HepG2 (cell line): ENCODE measurements around the gene NCBP2L. TPM values are rescaled to one million over a fixed set of nuclear protein-coding genes. Genes with fewer than 3 reads are reported as not detected.

ENCODE experiments used
- ATAC-seq: fragments of 200-7000 bp; cut with Tn5 transposase; 3 replicates; pipeline ENCODE4 v1.9.1; 2020; ENCODE audit warnings: mild to moderate bottlenecking, moderate library complexity
- BruUV-seq: library from RNA; stranded (reverse); fragments of 400-500 nt; replicated peaks from 2 replicates; lab custom pipeline; 2021; lab: Mats Ljungman, UMichigan
- CTCF ChIA-PET: fragments of 300-600 bp; formaldehyde crosslinking; extraction: SDS; loops from one replicate; lab custom pipeline; 2021; ENCODE audit warnings: low total read pairs, inconsistent platforms, low intra/inter-chr PET ratio; lab: Yijun Ruan, JAX
- POLR2A ChIA-PET: fragments of 350-600 bp; sonication (Branson Sonifier 250); formaldehyde crosslinking; loops from one replicate; lab custom pipeline; 2020; ENCODE audit warnings: antibody characterized with exemption, inconsistent platforms; lab: Yijun Ruan, JAX
- DNase-seq: peaks from one replicate; pipeline ENCODE4 v3.0.0-alpha.2; 2015; ENCODE audit warnings: low spot score
- FAIRE-seq: peaks from 3 replicates; lab custom pipeline; 2011; peaks lifted over from hg19 to GRCh38; lab: Jason Lieb, UNC
- H2AFZ ChIP-seq: one replicate; pipeline ENCODE4 v1.6.1; 2011; ENCODE audit warnings: low read length, inconsistent platforms
- H3K27ac ChIP-seq: fragments of 300-600 bp; 3 replicates; pipeline ENCODE4 v1.8.0; 2011; ENCODE audit warnings: mixed run types, mild to moderate bottlenecking, mixed read lengths, low read length, inconsistent platforms; ENCODE audit not compliant: insufficient read depth; ENCODE audit errors: extremely low read length
- H3K27me3 ChIP-seq, 2 experiments: fragments of 200-600 bp in 1 of 2; 2 replicates in 1 of 2; 3 replicates in 1 of 2; pipeline versions ENCODE4 v1.6.0 to v1.8.0; 2011; ENCODE audit warnings: low read length in 2 of 2, mild to moderate bottlenecking in 2 of 2, moderate library complexity in 2 of 2, inconsistent platforms in 1 of 2; ENCODE audit not compliant: insufficient read depth in 2 of 2, control insufficient read depth in 1 of 2
- H3K36me3 ChIP-seq, 2 experiments: fragments of 200-600 bp in 1 of 2; replicated peaks in 1 of 2; 2 replicates in 1 of 2; 3 replicates in 1 of 2; pipeline versions ENCODE4 v1.5.1 to v1.8.0; 2011; ENCODE audit warnings: low read length in 2 of 2, inconsistent platforms in 1 of 2; ENCODE audit not compliant: insufficient read depth in 2 of 2, control insufficient read depth in 1 of 2
- H3K4me1 ChIP-seq: 2 replicates; pipeline ENCODE4 v1.5.1; 2012; ENCODE audit warnings: low read length, inconsistent platforms; ENCODE audit not compliant: insufficient read depth
- H3K4me2 ChIP-seq: 2 replicates; pipeline ENCODE4 v1.6.0; 2011; ENCODE audit warnings: low read depth, low read length, inconsistent platforms
- H3K4me3 ChIP-seq, 3 experiments: fragments of 200-600 bp in 1 of 3; sonication (generic), shearing (Covaris generic) in 1 of 3; replicated peaks in 1 of 3; 2 replicates each; pipeline ENCODE4 v1.5.1; 2011 to 2016; ENCODE audit warnings: low read length in 3 of 3, inconsistent platforms in 2 of 3, low read depth in 2 of 3, mild to moderate bottlenecking in 2 of 3, control low read depth in 1 of 3, mixed read lengths in 1 of 3; ENCODE audit not compliant: insufficient read depth in 1 of 3
- H3K79me2 ChIP-seq: one replicate; pipeline ENCODE4 v1.6.1; 2011; ENCODE audit warnings: low read length, inconsistent platforms; ENCODE audit not compliant: insufficient read depth
- H3K9ac ChIP-seq: 2 replicates; pipeline ENCODE4 v1.6.0; 2011; ENCODE audit warnings: mild to moderate bottlenecking, low read depth, low read length, inconsistent platforms; ENCODE audit not compliant: insufficient read depth
- H3K9me3 ChIP-seq: 2 replicates; pipeline ENCODE4 v1.5.1; 2012; ENCODE audit warnings: mild to moderate bottlenecking, low read length
- H4K20me1 ChIP-seq: 2 replicates; pipeline ENCODE4 v1.6.0; 2011; ENCODE audit warnings: inconsistent platforms, mild to moderate bottlenecking, low read length, moderate library complexity; ENCODE audit not compliant: insufficient read depth
- BCL6 ChIP-seq: IDR thresholded peaks from 2 replicates; pipeline ENCODE4 v1.6.1; 2016; ENCODE audit warnings: missing genetic modification reagents, missing compliant biosample characterization
- CBFB ChIP-seq: sonication (generic); formaldehyde crosslinking; IDR thresholded peaks from 2 replicates; pipeline ENCODE4 v1.4.0; 2020; ENCODE audit warnings: missing genetic modification reagents
- ELF1 ChIP-seq: sonication (generic); formaldehyde crosslinking; IDR thresholded peaks from 2 replicates; pipeline ENCODE4 v1.4.0; 2020; ENCODE audit warnings: missing genetic modification reagents
- NR2F1 ChIP-seq, 2 experiments: fragments of 450-650 bp in 1 of 2; formaldehyde crosslinking in 1 of 2; IDR thresholded peaks; 2 replicates each; pipeline versions ENCODE4 v1.5.0 to v1.6.1; 2016 to 2020; ENCODE audit warnings: mild to moderate bottlenecking in 1 of 2, missing compliant biosample characterization in 1 of 2, missing genetic modification reagents in 1 of 2, moderate library complexity in 1 of 2
- RARA ChIP-seq: IDR thresholded peaks from 2 replicates; pipeline ENCODE4 v1.6.1; 2016; ENCODE audit warnings: missing genetic modification reagents, missing compliant biosample characterization
- SIN3B ChIP-seq: fragments of 150-350 bp; IDR thresholded peaks from 2 replicates; pipeline ENCODE4 v1.6.1; 2014; ENCODE audit warnings: low read length
- TIGD3 ChIP-seq: sonication (generic); formaldehyde crosslinking; IDR thresholded peaks from 2 replicates; pipeline ENCODE4 v1.5.1; 2020; ENCODE audit warnings: mild to moderate bottlenecking, missing genetic modification reagents, borderline replicate concordance
- U2AF2 ChIP-seq: fragments of 200-400 bp; formaldehyde crosslinking; IDR thresholded peaks from 2 replicates; pipeline ENCODE4 v1.6.1; 2017; ENCODE audit warnings: low read depth, mild to moderate bottlenecking, low read length
- ZFP1 ChIP-seq: IDR thresholded peaks from 2 replicates; pipeline ENCODE4 v1.6.1; 2016
- ZMYM2 ChIP-seq: sonication (generic); formaldehyde crosslinking; IDR thresholded peaks from 2 replicates; pipeline ENCODE4 v1.8.0; 2022; ENCODE audit warnings: mild to moderate bottlenecking, missing genetic modification reagents
- ZNF124 ChIP-seq: sonication (generic); formaldehyde crosslinking; IDR thresholded peaks from 2 replicates; pipeline ENCODE4 v1.4.0; 2020; ENCODE audit warnings: missing genetic modification reagents
- ZNF24 ChIP-seq: fragments of 450-650 bp; IDR thresholded peaks from 2 replicates; pipeline ENCODE4 v1.6.1; 2017; ENCODE audit warnings: antibody characterized with exemption, mild to moderate bottlenecking
- ZNF644 ChIP-seq: IDR thresholded peaks from 2 replicates; pipeline ENCODE4 v1.6.1; 2016; ENCODE audit warnings: low read depth
- WGBS: methylation state at CpG from one replicate; pipeline ENCODE4 v1.1.6; 2017; ENCODE audit warnings: low lambda C conversion rate; 5-methylcytosine and 5-hydroxymethylcytosine counted together
- in situ Hi-C: cut with HindIII; loops from 2 replicates; pipeline ENCODE4 v1.10.0; 2017; ENCODE audit warnings: low pct_unique_long_range_greater_than_20kb; ENCODE audit not compliant: extremely low pct_ligation_motif_present
- intact Hi-C: fragments of 100-400 bp; cut with micrococcal nuclease; formaldehyde crosslinking; loops from one replicate; pipeline ENCODE4 v1.10.0; 2022; ENCODE audit not compliant: unreplicated experiment
- polyA plus RNA-seq, 8 experiments: library from polyadenylated mRNA; depleted of rRNA in 3 of 8; stranded (reverse) in 7 of 8; unstranded in 1 of 8; fragments of >200 nt; fragmentation: Illumina TruSeq in 4 of 8; extraction: Trizol in 4 of 8; gene quantifications; 2 replicates each; pipeline versions ENCODE4 v1.2.1 to v1.2.3, GENCODE V29; 2011 to 2016; ENCODE audit warnings: low read depth in 4 of 8, missing spikeins in 1 of 8, mixed read lengths in 1 of 8; ENCODE audit not compliant: insufficient read depth in 1 of 8
- total RNA-seq, 5 experiments: library from RNA; depleted of rRNA; stranded (reverse); fragments of >200 nt; fragmentation: Illumina TruSeq; extraction: Trizol; gene quantifications; 2 replicates each; pipeline ENCODE4 v1.2.3, GENCODE V29; 2016; ENCODE audit warnings: low read depth in 1 of 5
- TF ChIP-seq, protein P1 (sequence below): sonication (generic); formaldehyde crosslinking; conservative IDR thresholded peaks from 2 replicates; pipeline ENCODE4 v1.8.0; 2022; ENCODE audit warnings: mild to moderate bottlenecking, moderate library complexity, missing genetic modification reagents
- TF ChIP-seq, protein P2 (sequence below): sonication (generic); formaldehyde crosslinking; IDR thresholded peaks from 2 replicates; pipeline ENCODE4 v1.4.0; 2020; ENCODE audit warnings: missing genetic modification reagents, borderline replicate concordance
- TF ChIP-seq, protein P3 (sequence below): sonication (generic); formaldehyde crosslinking; IDR thresholded peaks from 2 replicates; pipeline ENCODE4 v1.5.0; 2020; ENCODE audit warnings: missing genetic modification reagents, mild to moderate bottlenecking, borderline replicate concordance
- TF ChIP-seq, protein P4 (sequence below): sonication (generic); formaldehyde crosslinking; IDR thresholded peaks from 2 replicates; pipeline ENCODE4 v1.8.0; 2023; ENCODE audit warnings: mild to moderate bottlenecking, missing genetic modification reagents

NCBP2L gene
- total and polyA plus RNA-seq, 2 of the 13 experiments (the other 11 are each of a cell fraction or from before 2014, with no cell fraction given), result not detected

DNA sequence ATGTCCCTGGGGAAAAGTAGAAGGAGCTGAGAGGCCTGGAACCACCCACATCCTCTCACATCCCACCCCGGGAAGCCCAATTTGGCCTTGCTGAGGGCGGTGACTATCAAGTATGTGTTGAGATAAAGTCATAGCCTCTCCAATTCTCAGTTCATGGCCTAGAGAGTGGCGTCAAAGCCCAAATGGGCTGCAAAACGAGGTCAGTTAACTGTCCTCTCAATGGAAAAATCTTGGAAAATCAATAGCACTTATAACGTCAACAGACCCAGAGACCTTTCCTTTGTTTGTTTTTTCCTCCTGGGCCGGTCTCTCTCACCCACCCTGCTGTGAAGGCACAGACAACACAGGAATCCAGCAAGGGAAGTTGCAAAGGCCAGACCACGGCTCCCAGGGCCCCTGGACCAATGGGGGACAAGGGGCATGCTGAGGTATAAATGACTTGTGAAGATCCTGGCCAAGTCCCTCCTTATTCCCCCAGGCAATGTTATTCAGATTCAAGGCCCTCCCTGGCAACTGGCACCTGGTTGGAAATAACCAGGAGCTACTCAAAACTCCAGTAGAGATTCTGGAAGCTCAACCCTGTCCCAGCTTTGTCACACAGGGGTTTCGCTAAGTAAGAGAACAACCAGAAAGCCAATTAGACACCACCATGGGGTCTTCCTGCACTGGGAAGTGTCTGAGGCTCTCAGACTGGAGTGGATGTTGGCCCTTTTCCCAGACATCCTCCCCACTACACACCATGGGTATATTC lies 40.6 kb upstream of the NCBP2L start (continued):
- TF ChIP-seq, protein P1, sequence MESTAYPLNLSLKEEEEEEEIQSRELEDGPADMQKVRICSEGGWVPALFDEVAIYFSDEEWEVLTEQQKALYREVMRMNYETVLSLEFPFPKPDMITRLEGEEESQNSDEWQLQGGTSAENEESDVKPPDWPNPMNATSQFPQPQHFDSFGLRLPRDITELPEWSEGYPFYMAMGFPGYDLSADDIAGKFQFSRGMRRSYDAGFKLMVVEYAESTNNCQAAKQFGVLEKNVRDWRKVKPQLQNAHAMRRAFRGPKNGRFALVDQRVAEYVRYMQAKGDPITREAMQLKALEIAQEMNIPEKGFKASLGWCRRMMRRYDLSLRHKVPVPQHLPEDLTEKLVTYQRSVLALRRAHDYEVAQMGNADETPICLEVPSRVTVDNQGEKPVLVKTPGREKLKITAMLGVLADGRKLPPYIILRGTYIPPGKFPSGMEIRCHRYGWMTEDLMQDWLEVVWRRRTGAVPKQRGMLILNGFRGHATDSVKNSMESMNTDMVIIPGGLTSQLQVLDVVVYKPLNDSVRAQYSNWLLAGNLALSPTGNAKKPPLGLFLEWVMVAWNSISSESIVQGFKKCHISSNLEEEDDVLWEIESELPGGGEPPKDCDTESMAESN (CRISPR knock-in tag), result no peak
- TF ChIP-seq ZNF644, result 0 out of 2 replicates have a peak, but pooled peaks have one; percentile 10
- peak; percentile 32; the same call in 1 of the 2 replicates for TF ChIP-seq RARA (CRISPR knock-in tag)
- TF ChIP-seq, protein P2, sequence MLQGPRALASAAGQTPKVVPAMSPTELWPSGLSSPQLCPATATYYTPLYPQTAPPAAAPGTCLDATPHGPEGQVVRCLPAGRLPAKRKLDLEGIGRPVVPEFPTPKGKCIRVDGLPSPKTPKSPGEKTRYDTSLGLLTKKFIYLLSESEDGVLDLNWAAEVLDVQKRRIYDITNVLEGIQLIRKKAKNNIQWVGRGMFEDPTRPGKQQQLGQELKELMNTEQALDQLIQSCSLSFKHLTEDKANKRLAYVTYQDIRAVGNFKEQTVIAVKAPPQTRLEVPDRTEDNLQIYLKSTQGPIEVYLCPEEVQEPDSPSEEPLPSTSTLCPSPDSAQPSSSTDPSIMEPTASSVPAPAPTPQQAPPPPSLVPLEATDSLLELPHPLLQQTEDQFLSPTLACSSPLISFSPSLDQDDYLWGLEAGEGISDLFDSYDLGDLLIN (CRISPR knock-in tag), result no peak
- no peak for TF ChIP-seq CBFB (CRISPR knock-in tag)
- no peak for TF ChIP-seq ZFP1
- TF ChIP-seq ZNF124 (CRISPR knock-in tag), result no peak
- no peak for TF ChIP-seq NR2F1 (CRISPR knock-in tag; IDR thresholded peaks at IDR 0.05)

DNA sequence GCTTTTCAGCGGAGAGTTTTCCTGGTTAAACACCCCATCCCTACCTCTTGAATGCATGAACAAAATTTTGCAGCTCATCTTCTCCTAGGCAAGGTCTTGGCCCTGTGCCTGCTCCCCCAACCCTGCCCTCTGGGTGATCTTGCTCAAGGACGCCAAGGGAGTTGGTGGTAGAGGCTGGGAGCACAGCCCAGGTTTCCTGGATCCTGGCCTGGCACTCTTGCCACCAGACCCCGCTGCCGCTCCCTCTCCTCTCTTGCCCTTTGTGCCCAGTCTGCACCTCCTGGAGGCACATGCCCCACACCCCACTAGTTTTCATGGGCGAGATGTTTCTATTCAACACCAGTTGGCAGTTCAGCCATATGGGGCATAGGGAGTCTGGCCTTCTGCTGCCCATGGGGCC lies 39.3 kb upstream of the NCBP2L start:
- ATAC-seq, result no peak
- Histone ChIP-seq H3K9ac (no peak overlapping the region), H3K27ac (no peak overlapping the region), H3K4me2 (no peak overlapping the region), H3K36me3 (no peaks in the 10 kb centered on the region), H3K4me1 (peaks cover 47% of the 10 kb centered on the region), H3K9me3 (no peaks in the 10 kb centered on the region), H4K20me1 (no peaks in the 10 kb centered on the region), H3K79me2 (no peaks in the 10 kb centered on the region), H3K4me3 (no peak overlapping the region), H3K27me3 (no peaks in the 10 kb centered on the region), H2AFZ (no peak overlapping the region)
- no peak for DNase-seq
- intact Hi-C loops, result no loop called here
- CTCF ChIA-PET, result no interaction called here
- no CpG with 5 or more reads among the region's 5 CpGs for WGBS
- in situ Hi-C loops, result no loop called here
- POLR2A ChIA-PET, result no interaction called here
- no TSS peak for BruUV-seq
- FAIRE-seq, result no peak
- TF ChIP-seq ZNF24, result no peak
- no peak for TF ChIP-seq BCL6 (CRISPR knock-in tag)
- no peak for TF ChIP-seq ZMYM2 (CRISPR knock-in tag)
- TF ChIP-seq, protein P3, sequence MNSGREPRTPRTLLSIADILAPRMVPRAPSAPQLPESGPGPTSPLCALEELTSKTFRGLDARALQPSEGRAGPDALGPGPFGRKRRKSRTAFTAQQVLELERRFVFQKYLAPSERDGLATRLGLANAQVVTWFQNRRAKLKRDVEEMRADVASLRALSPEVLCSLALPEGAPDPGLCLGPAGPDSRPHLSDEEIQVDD, result no peak
- no peak for TF ChIP-seq ELF1
- TF ChIP-seq TIGD3, result no peak
- TF ChIP-seq, protein P4, sequence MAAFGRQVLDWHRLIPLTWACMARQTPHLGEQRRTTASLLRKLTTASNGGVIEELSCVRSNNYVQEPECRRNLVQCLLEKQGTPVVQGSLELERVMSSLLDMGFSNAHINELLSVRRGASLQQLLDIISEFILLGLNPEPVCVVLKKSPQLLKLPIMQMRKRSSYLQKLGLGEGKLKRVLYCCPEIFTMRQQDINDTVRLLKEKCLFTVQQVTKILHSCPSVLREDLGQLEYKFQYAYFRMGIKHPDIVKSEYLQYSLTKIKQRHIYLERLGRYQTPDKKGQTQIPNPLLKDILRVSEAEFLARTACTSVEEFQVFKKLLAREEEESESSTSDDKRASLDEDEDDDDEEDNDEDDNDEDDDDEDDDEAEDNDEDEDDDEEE (CRISPR knock-in tag), result no peak
- no peak for TF ChIP-seq SIN3B
- no peak for TF ChIP-seq U2AF2
